Endothelial cell of umbilical vein (primary cell): ENCODE results near the gene PLA2G2D.
A peak's percentile ranks its signal among the peaks of the same experiment; 100 is the strongest.

Experiments
- EZH2 ChIP-seq: IDR thresholded peaks from 2 replicates; pipeline ENCODE4 v1.6.1; 2012; ENCODE audit warnings: borderline replicate concordance, low read depth, mild to moderate bottlenecking, moderate library complexity, low read length, inconsistent platforms; ENCODE audit not compliant: severe bottlenecking
- MYC ChIP-seq: IDR thresholded peaks from one replicate; pipeline ENCODE4 v1.6.1; 2011; ENCODE audit warnings: mild to moderate bottlenecking, low read depth, low read length
- POLR2AphosphoS5 ChIP-seq: IDR thresholded peaks from 2 replicates; pipeline ENCODE4 v1.6.1; 2012; ENCODE audit warnings: low read depth, mild to moderate bottlenecking, control low read depth, low read length, moderate library complexity; ENCODE audit not compliant: insufficient read depth
- TF ChIP-seq, protein P1 (sequence below), 2 donors: IDR thresholded peaks; 1 replicate in 1 of 2; 2 replicates in 1 of 2; pipeline ENCODE4 v1.5.1; 2011; ENCODE audit warnings: low read length in 2 of 2, mild to moderate bottlenecking in 2 of 2, moderate library complexity in 2 of 2, control low read depth in 1 of 2, inconsistent platforms in 1 of 2, low read depth in 1 of 2; ENCODE audit not compliant: insufficient read depth in 1 of 2; ENCODE audit errors: extremely low read depth in 1 of 2

DNA sequence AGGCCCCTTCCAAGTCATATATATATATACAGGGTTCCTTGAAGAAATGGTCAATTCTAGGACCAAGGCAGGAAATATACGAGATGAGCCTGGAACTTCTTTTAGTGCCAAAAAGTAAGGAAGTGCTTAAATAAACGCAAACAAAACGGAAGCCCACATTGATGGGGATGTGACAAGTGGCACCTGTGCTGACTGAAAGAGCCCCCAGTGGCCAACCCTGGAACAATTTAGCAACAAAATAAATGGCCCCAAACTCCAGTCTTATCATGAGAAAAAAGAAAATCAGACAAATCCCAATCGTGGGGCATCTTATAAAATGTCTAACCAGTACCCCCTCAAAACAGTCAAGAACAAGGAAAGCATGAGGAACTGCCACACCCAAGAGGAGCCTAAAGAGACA, 31.7 kb downstream of the PLA2G2D start:
- TF ChIP-seq MYC (no peak), EZH2 (no peak), POLR2AphosphoS5 (no peak)
- TF ChIP-seq, protein P1, sequence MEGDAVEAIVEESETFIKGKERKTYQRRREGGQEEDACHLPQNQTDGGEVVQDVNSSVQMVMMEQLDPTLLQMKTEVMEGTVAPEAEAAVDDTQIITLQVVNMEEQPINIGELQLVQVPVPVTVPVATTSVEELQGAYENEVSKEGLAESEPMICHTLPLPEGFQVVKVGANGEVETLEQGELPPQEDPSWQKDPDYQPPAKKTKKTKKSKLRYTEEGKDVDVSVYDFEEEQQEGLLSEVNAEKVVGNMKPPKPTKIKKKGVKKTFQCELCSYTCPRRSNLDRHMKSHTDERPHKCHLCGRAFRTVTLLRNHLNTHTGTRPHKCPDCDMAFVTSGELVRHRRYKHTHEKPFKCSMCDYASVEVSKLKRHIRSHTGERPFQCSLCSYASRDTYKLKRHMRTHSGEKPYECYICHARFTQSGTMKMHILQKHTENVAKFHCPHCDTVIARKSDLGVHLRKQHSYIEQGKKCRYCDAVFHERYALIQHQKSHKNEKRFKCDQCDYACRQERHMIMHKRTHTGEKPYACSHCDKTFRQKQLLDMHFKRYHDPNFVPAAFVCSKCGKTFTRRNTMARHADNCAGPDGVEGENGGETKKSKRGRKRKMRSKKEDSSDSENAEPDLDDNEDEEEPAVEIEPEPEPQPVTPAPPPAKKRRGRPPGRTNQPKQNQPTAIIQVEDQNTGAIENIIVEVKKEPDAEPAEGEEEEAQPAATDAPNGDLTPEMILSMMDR (IDR thresholded peaks at IDR 0.05; ENCODE audit: extremely low read depth in 1 of 2, insufficient read depth in 1 of 2, low read depth in 1 of 2, low read length in 2 of 2): peak in 1 of 2 donors; percentile 17
